ENCODE data around the gene SPATA31D3.
"Not testable (repeated sequence)": the region's sequence is repeated elsewhere in the genome, so short reads cannot be mapped to it uniquely, and the experiment has no call there.

SPATA31D3 gene

GRCh38 chr9:81980568-81980967 is 37.3 kb downstream of the SPATA31D3 start:
- no peak for DNase-seq

GRCh38 chr9:81981883-81982282 is 38.6 kb downstream of the SPATA31D3 start:
- no peak for DNase-seq

- DNase-seq, result no peak
Observed at GRCh38 chr9:81984928-81985327, 41.6 kb downstream of the SPATA31D3 start.

- no peak for DNase-seq
Observed at GRCh38 chr9:81986051-81986450, 42.8 kb downstream of the SPATA31D3 start.

GRCh38 chr9:81988472-81988871 is 45.2 kb downstream of the SPATA31D3 start, which contains the start of gene SPATA31D1:
TSS of gene SPATA31D1 (plus strand) at chr9:81988772. CDS start at chr9:81988819, 47 bp downstream.
- not testable (repeated sequence) for DNase-seq

- no peak for DNase-seq
Observed at GRCh38 chr9:81989700-81990099, 46.4 kb downstream of the SPATA31D3 start.

GRCh38 chr9:81993656-81994055 is 50.4 kb downstream of the SPATA31D3 start:
- DNase-seq, result no peak

Data from GF-D8 (cell line).